GM19043 (cell line): ENCODE measurements around the gene DUOXA2.
A peak's percentile ranks its signal among the peaks of the same experiment; 100 is the strongest.

Experiments
- ATAC-seq: cut with Tn5 transposase; IDR thresholded peaks from one replicate; pipeline ENCODE4 v1.9.1; 2021; ENCODE audit warnings: low read depth; ENCODE audit not compliant: unreplicated experiment

Gene DUOXA2

GRCh38 chr15:45116006-45116481 is 1.9 kb downstream of the DUOXA2 start:
- ATAC-seq, result no peak

GRCh38 chr15:45116482-45117307 is 2.6 kb downstream of the DUOXA2 start:
- no peak for ATAC-seq

GRCh38 chr15:45117308-45118130 is 3.4 kb downstream of the DUOXA2 start:
- ATAC-seq, result peak; percentile 11

- ATAC-seq, result peak; percentile 93
Measured at GRCh38 chr15:45118131-45118588, 4.0 kb downstream of the DUOXA2 start.

GRCh38 chr15:45118996-45119395 is 4.9 kb downstream of the DUOXA2 start:
- ATAC-seq, result no peak

- ATAC-seq, result no peak
Measured at GRCh38 chr15:45120081-45120972, 6.2 kb downstream of the DUOXA2 start.

GRCh38 chr15:45121020-45121419 is 6.9 kb downstream of the DUOXA2 start:
- ATAC-seq, result no peak

GRCh38 chr15:45121706-45122417 is 7.7 kb downstream of the DUOXA2 start:
- ATAC-seq, result no peak

- no peak for ATAC-seq
Measured at GRCh38 chr15:45122719-45123118, 8.6 kb downstream of the DUOXA2 start.

- ATAC-seq, result no peak
Measured at GRCh38 chr15:45123397-45123796, 9.3 kb downstream of the DUOXA2 start.

- no peak for ATAC-seq
Measured at GRCh38 chr15:45126535-45127158, 12.5 kb downstream of the DUOXA2 start.

- no peak for ATAC-seq
Measured at GRCh38 chr15:45128971-45129639, 15.0 kb downstream of the DUOXA2 start.

- ATAC-seq, result no peak
Measured at GRCh38 chr15:45129651-45130129, 15.6 kb downstream of the DUOXA2 start, which contains the start of the genes DUOX1 and DUOXA1. Gene DUOX1, plus strand, starts transcription at chr15:45129994. Its CDS starts 1,973 bp downstream, at chr15:45131967. Gene DUOXA1, minus strand, starts transcription at chr15:45129879. Its CDS starts 6,865 bp downstream, at chr15:45123014.

GRCh38 chr15:45130291-45131000 is 16.3 kb downstream of the DUOXA2 start:
- no peak for ATAC-seq

- ATAC-seq, result no peak
Measured at GRCh38 chr15:45131510-45131909, 17.4 kb downstream of the DUOXA2 start.

- ATAC-seq, result no peak
Measured at GRCh38 chr15:45132844-45133560, 18.9 kb downstream of the DUOXA2 start.

GRCh38 chr15:45133561-45133920 is 19.4 kb downstream of the DUOXA2 start:
- ATAC-seq, result no peak
